Skin of body (tissue), 2 donors: Measurements from ENCODE around the gene BCKDHB. TPM values are rescaled to one million over a fixed set of nuclear protein-coding genes. Genes with fewer than 3 reads are reported as not detected.
A peak's percentile ranks its signal among the peaks of the same experiment; 100 is the strongest.
"Not testable (repeated sequence)": the region's sequence is repeated elsewhere in the genome, so short reads cannot be mapped to it uniquely, and the experiment has no call there.

ENCODE experiments used
- DNase-seq: peaks from one replicate; lab custom pipeline; 2025; lab: John Stamatoyannopoulos, UW
- total RNA-seq: library from RNA; depleted of rRNA; stranded (reverse); fragments of >200 nt; gene quantifications from one replicate; pipeline ENCODE4 v1.2.3, GENCODE V29; 2014

Gene BCKDHB
- total RNA-seq, 1 donor from 2014 or later, result 20.3 TPM

GRCh38 chr6:80254716-80255115 is 148.2 kb downstream of the BCKDHB start:
- no peak for DNase-seq

- no peak for DNase-seq
Measured at GRCh38 chr6:80256691-80257090, 150.2 kb downstream of the BCKDHB start.

GRCh38 chr6:80259118-80259517 is 152.6 kb downstream of the BCKDHB start:
- no peak for DNase-seq

- peak; percentile 67 for DNase-seq
Measured at GRCh38 chr6:80263585-80263984, 157.1 kb downstream of the BCKDHB start.

GRCh38 chr6:80268865-80269730 is 162.6 kb downstream of the BCKDHB start:
- DNase-seq, result no peak

GRCh38 chr6:80271074-80271473 is 164.6 kb downstream of the BCKDHB start:
- DNase-seq, result no peak

- DNase-seq, result no peak
Measured at GRCh38 chr6:80272988-80273387, 166.5 kb downstream of the BCKDHB start.

GRCh38 chr6:80276861-80277260 is 170.4 kb downstream of the BCKDHB start:
- no peak for DNase-seq

GRCh38 chr6:80277501-80277900 is 171.0 kb downstream of the BCKDHB start:
- peak; percentile 16 for DNase-seq

GRCh38 chr6:80280262-80281010 is 174.0 kb downstream of the BCKDHB start:
- no peak for DNase-seq

- DNase-seq, result no peak
Measured at GRCh38 chr6:80282913-80283554, 176.6 kb downstream of the BCKDHB start.

GRCh38 chr6:80287112-80287511 is 180.6 kb downstream of the BCKDHB start:
- no peak for DNase-seq

- no peak for DNase-seq
Measured at GRCh38 chr6:80287607-80288006, 181.1 kb downstream of the BCKDHB start.

GRCh38 chr6:80289727-80290126 is 183.3 kb downstream of the BCKDHB start:
- no peak for DNase-seq

GRCh38 chr6:80294531-80294930 is 188.1 kb downstream of the BCKDHB start:
- DNase-seq, result not testable (repeated sequence)

GRCh38 chr6:80302716-80303115 is 196.2 kb downstream of the BCKDHB start:
- DNase-seq, result no peak

GRCh38 chr6:80304014-80304413 is 197.5 kb downstream of the BCKDHB start:
- no peak for DNase-seq

GRCh38 chr6:80314531-80314930 is 208.1 kb downstream of the BCKDHB start:
- DNase-seq, result no peak

- DNase-seq, result peak; percentile 29
Measured at GRCh38 chr6:80316686-80317231, 210.3 kb downstream of the BCKDHB start.

- DNase-seq, result no peak
Measured at GRCh38 chr6:80319196-80319595, 212.7 kb downstream of the BCKDHB start.

GRCh38 chr6:80321011-80321410 is 214.5 kb downstream of the BCKDHB start:
- DNase-seq, result no peak

- peak; percentile 44 for DNase-seq
Measured at GRCh38 chr6:80325742-80326141, 219.3 kb downstream of the BCKDHB start.
